GM18870 (cell line): ENCODE results near the gene TSSC4.

ENCODE experiments used
- ATAC-seq: cut with Tn5 transposase; IDR thresholded peaks from one replicate; pipeline ENCODE4 v1.9.1; 2021; ENCODE audit warnings: moderate library complexity; ENCODE audit not compliant: unreplicated experiment

The TSSC4 gene

DNA sequence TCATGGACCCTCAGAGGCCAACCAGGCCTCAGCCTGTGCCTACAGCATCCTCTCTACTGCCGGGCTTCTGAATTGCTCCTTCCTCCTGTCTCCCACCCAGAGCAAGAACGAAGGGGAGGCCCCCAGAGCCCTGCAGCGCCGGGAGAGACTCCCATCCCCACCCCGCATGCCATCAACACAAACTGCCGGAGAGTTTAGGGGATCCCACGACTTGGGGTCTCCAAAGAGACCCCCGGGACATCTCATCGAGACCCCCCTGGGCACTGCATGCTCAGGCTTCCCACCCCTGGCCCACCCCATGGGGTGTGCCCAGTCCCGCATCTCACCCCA lies 31.7 kb upstream of the TSSC4 start:
- ATAC-seq, result no peak

DNA sequence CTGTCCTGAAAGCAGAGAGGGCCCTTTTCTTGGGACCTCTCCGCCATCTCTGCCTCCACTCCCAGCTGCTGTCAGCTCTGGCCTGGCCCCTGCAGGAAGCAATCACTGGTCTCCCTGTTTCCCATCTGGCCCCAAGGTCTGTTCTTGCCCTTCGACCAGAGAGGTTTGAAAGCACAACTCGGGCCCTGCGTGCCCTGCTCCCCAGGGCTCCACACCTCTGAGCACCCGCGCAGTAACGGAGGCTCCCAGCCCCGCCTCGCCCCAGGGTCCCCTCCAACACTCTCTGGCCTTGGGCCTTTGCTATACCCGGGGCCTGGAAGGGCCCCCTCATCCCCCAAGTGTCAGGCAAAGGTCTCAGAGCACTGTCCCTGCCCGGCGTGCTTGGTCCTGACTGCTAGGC lies 31.2 kb upstream of the TSSC4 start:
- ATAC-seq, result no peak

DNA sequence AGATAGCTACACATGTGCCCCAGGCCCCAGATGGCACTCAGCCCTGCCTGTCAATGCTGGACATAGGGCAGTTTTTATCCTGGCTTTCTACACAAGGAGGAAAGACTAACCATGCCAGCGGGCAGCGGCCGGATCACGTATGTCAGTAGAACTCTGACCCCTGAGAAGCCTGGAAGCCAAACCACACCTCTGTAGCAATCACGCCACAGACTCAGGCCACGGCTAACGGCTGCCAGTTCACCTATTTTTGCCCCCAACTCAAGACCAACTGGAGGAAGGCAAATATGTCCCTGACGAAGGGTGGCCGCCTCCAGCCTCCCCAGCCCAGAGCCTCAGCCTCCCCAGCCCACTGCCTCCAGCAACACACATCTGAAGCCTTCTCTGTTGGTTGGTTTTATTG lies 30.7 kb upstream of the TSSC4 start:
- no peak for ATAC-seq

DNA sequence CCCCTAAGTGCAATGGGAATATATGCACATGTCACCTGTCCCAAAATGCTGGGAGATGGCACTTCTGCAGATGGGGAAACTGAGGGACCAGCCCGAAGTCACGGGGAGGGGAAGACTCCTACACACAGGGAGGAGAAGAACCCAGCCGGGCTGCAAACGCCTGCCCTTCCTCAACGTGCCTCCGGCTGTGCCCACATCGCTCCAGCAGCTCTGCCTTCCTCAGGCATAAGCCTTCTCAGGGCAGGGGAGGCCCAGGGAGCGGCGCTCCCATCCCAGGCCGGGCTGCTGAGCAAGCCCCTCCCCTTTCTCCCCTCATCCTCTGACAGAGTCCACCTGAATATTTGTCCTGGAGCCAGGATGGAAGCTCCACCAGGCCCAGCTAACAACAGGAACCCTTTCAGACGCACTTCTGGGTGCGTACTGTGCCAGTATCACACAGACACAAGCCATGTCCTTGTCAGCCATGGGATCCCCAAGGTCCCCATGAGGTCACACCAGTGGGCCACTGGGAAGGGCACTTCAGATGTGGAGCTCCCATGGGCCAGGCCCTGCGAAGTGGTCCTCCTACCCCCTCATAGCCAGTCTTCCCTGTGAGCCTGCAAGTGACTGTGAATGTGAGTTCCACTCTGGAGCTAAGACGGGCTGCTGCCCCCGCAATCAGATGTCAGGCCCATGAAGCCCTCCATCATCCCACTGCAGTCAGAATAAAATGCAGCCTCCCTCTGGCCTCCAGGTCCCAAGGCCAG lies 25.9 kb upstream of the TSSC4 start:
- no peak for ATAC-seq

DNA sequence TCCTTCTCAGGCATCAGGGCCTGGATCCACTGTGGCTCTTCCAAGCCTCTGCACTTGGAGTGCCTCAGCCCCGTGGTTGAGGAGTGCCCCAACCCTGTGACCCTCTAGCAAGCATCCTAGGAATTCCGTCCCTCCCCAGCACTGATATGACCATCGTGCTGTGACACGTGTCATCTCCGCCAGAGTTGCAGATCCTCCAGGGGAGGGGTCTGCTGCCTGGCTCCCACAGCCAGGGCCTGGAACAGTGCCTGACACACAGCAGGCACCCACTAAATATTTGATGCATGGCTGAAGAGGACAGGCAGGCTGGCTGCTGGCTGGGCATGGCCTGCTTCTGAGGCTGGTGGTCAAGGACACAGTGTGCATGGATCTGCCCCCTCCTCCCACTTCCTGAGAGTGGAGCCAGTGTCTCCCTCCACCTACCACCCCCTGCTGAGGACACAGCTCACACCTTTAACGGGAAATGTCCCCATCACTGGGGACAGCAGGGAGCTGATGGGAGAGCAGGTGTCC lies 25.2 kb upstream of the TSSC4 start:
- ATAC-seq, result no peak

DNA sequence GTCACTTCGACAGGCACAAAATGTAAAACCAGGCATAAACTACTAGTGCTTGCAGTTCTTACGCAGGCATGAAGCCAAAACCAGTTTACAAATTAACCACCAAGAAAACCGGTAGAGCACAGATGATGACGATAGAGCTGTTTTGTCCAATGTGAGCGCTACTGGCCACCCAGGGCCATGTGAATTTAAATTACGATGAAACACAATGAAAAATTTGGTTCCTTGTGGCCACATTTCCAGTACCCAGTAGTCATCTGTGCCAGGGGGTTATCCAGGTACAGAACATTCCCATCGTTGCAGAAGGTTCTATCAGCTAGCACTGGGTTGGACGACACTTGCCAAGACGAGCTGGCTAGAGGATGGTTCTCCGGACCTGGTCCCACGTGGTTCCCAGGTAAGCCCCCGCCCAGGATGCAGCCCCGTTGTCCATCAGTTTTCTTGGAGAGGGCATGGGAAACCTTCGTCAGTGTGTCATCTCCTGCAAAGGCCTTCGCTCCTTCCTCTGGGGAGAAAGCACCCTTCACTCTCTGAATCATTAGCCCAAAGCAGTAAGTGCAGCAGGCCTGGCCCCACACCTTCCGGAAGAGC lies 24.5 kb upstream of the TSSC4 start:
- ATAC-seq, result no peak

DNA sequence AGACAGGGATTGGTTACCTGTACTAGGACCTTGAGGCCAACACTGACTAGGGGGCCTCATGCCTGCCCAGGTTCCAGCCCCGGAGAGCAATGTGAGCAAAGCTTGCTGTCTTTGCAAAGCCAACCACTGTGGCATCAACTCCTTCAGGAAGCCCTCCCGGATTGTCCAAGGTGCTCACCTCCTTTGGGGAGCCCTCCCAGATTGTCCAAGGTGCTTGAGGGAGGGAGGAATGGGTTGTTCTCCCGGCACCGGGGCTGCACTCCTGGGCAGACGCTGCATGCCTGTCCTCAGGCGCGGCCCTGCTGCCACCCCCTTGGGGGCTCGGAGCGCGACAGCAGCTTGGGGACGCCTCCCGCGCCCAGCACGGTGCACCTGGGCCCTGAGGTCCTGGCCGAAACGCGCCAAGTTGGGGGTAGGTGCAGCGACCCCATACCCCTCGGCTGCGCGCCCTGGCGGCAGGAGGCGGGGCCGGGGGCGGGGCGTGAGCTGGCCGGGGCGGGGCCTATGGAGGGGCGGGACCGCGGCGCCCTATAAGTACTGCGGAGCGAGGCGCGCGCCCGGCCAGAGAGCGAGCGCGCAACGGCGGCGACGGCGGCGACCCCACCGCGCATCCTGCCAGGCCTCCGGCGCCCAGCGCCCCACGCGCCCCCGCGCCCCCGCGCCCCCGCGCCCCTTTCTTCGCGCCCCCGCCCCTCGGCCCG lies 23.6 kb upstream of the TSSC4 start, which contains the start of gene CD81:
TSS of gene CD81 (plus strand) at position 560 of the 701 bp plus-strand sequence. CDS start 240 bp downstream, outside the sequence.
- no peak for ATAC-seq

DNA sequence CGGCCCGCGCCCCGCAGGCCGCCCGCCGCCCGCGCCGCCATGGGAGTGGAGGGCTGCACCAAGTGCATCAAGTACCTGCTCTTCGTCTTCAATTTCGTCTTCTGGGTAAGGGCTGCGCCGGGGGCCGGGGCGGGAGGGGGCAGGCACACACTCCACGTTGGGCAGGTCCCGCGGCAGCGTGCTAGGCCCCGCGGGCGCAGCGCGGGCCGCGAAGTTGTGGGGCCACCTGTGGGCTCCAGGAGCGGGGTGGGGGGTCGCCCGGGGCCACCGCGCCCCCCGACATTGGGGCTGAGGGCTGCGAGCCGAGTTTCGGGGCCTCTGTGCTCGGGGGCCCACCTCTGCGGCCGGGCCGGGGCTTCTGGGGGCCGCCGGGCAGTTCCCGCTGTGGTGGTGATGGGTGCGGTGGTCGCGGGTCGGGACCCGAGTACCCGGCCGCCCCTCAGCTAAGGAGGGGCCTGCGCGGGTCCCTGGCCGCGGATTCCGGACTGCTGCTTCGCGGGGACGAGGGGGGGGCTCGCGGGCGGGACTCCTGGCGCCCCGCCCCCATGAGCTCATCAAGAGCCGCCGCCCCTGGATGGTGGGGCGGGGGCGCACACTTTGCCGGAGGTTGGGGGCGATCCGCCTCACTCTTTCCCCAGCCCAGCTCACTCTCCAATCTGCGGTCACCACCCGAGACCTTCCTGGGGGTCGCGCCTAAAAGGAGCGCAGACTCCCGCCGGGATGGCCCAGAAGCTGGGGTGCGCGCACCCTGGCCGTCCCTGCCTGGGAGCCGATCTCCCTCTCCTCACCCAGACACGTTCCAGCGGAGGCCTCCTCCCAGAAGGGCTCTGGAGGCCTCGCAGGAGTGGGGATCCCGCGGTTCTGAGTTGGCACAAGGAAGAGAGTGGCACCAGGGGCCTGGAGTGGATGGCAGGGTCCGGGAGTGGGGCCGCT lies 22.8 kb upstream of the TSSC4 start:
- no peak for ATAC-seq

DNA sequence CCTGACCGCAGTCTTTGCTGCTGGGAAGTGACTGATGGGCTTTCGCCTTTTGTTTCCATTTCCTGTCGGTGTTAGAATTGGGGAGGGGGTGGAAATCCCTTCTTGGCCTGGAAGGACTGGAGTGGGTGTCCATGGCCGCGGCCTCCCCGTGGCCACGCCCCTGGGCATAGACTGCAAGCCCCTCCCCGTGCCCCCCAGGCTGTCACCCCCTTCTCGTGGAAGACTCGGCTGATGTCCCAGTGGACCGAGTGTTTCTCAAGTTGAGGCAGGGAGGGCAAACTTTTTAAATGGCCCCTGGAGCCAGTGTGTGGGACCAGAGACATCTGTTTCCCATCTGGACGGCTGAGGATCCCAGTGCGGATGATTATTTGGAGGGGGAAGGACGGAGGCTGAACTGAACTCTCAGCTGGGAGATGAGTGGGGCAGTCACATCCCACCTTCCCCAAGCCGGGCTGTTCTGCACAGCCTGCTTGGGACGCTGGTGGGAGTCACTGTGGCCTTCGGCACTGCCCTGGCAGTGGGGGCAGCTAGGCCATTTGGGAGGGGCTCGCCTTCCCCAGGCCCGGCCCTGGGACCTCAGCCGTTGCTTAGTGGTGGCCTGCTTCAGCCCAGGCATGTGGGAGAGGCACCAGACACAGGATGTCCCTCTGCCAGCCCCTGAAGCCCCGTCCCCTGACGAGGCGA lies 21.9 kb upstream of the TSSC4 start:
- no peak for ATAC-seq

DNA sequence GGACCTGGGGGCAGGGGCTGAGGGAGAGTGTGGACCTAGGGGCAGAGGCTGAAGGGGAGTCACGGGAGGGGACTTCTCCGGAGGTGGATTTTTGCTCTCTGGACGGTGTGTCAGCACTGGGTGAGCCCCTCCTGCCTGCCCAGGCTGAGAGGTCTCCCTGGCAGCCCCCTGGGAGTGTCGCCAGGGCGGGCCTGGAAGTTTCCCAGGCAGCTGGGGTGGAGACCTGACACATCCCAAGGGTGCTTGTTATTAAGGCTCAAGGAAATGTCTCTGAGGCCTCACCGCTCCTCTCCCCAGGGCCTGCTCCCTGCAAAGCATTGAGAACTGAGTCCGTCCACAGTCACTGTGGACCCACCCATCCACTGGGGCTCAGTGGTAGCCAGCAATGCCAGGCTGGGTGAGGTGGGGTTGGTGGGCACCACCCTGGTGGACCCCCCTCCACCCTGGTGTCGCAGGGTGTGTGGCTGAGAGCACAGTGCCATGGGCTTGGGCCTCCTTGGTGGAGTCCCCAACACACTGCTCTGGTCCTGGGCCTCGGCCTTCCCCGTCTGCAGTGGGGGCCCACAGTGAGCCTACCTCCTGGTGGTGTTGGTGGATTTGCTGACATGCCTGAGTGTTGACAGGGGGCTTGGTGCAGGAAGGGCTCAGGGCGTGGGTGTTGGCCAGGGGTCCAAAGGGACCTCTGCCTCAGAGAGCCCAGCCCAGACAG lies 20.9 kb upstream of the TSSC4 start:
- no peak for ATAC-seq

DNA sequence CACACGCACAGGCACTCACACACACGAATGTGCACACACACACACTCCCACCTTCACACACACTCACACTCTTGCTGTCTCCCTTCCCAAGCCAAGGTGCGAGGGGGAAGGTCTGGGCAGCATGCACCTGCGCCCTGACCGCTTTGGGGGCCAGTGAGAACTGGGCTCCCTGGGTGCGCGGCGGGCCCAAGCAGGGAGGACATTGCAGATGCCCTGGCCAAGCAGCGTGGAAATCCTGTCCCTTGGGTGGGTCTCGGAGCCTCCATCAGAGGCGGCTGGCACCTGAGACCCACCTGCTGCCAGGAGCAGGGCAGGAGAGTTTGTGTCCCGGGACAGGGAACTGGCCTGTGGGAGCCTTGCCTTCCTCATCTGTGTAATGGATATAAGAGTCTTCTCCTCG lies 20.2 kb upstream of the TSSC4 start:
- ATAC-seq, result no peak

DNA sequence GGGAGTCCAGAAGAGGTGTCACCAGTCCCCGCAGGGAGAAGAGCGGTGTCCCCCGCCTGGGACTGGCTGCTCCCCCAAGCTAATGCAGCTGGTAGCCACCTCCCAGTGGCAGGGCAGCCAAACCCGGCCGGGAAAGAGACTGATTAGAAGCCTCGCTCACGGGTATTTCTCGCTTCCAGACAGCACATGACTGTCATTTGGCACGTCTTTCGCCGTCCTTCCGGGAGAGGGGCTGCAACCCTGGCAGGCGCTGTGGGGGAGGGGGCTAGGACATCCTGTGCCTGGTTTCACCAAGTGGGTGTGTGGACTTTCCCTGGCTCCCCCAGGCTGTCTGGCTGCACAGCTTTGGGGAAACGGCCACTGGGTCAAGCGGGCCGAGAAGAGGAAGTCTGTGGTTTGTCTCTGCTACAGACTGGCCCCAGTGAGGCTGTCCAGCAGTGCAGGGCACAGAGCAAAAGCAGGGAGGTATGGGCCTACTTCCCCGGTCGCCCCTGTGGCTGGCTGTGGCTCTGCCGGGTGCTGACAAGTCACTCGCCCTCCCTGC lies 19.7 kb upstream of the TSSC4 start:
- no peak for ATAC-seq

DNA sequence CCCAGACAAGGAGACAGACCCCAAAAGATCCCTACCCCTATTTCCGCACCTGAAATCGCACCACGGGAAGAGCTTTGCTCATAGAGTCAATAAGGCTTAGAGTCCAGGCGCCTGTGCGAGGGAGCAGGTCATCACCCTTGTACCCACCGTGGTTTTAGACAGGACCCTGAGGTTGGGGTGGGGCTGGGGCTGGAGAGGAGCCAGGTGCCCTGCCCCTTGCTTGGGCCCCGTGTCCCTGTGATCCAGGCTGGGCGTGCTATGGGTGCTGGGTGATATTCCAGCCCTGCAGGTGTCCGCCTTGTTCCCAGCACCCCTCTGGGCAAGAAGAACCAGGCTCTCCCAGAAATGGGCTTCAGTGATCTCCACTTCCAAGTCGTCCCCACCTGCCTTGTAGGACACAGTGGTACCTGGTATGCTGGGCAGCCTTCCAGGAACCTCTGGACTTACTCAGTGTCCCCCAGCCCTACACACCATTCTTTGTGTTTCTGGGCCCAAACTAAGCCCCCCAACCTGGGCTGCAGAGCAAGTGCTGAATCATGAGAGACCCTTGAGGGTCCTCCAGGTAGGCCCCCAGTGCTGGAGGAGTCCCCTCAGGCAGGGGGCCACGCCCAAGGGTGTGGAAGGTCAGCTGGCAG lies 18.9 kb upstream of the TSSC4 start:
- no peak for ATAC-seq

DNA sequence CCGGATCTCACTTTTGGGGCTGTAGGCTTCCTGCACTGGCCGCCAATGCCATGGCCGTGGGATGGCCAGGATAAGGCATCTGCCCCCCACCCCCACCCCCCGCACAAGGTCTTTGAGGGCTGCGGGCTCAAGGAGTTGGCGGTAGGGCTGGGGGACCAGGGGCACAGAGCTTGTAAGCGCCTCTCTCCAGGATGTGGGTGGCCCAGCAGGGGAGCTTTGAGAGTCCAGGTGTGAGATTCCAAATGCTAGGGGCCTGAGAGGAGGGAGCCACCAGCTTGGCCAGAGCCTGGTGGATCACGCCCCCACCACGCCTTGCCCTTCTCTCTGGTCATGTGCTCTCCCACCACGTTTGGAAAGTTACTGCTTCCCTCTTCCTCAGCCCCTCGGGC lies 18.4 kb upstream of the TSSC4 start:
- ATAC-seq, result no peak

DNA sequence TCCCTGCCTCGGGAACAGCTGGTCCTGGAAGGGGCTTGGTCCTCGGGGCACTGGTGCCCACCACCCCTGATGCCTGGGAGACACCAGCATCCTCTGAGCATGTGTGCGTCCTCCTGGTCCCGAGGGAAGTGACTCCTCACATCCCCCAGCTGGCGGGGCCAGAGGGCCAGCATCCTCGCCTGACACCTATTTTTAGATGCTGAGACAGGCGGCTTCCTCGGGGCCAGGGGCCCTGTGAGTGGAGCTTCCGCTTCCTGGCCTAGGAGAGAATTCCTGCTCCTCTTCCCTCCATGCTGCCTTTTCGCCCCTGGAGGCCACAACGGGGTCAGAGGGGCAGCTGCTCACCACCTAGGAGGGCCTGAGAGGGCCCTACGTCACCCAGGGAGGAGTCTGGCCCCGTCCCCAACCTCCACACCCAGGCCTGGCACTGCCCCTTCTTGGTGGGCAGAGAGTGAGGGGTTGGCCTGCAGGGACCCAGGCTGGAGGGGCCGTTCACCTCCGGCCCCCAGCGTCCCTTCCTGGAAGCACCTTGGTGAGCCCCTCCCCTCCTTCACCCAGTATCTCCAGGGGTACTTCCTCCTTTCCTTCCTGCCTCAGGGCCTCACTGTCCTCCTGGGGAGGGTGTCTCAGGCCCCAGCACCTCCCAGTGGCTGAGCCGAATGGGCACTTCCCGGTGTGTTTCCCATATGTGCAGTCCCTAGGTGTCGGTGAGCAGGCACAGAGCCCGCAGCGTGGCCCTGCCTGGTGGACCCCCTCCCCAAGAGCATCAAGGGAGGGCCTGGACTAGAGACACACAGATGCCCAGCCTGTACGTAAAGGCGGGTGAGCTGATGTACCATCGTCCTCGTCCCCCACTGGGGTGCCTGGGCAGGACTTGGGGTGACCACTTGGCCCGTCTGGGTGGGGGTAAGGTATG lies 17.4 kb upstream of the TSSC4 start:
- ATAC-seq, result no peak

DNA sequence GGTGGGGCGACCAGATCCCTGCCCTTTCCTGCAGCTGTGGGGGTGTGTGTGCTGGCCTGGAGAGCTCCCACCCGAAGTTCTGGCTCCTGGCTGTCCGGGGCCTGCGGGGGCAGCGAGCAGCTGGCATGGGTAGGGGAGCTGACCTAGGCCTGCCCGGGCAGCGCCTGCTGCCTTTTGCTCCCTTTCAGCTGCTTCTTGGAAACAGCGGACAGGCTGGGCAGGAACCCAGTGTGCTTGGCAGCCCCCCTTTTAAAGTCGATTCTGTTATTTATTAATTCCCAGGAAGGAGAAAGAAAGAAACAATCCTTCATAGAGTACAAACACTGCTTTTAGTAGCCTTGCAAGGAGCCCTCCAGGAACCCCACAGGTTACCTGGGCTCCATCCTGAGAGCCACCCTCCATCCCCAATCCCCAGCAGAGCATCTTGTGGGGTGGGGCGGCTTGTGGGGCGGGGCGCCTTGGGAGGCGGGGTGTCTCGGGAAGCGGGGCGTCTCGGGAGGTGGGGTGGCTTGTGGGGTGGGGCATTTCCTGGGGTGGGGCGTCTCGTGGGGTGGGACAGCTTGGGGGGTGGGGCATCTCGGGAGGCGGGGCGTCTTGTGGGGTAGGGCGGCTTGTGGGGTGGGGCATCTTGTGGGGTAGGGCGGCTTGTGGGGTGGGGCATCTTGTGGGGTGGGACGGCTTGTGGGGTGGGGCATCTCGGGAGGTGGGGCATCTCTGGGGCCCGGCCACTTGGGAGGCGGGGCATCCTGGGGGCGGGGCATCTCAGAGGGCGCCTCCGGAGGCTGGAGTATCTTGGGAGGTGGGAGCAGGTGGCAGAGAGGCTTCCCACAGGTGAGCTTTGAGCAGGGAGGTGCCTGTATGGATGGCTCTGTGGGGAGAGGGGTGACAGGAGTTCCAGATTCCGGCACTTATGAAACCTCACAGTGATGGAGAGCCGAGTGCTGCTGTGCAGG lies 16.4 kb upstream of the TSSC4 start:
- no peak for ATAC-seq
